Activated CD4-positive, alpha-beta T cell treated with anti-CD3 and anti-CD28 coated beads for 36 hours (primary cell): ENCODE results near the gene FMN1. TPM values are rescaled to one million over a fixed set of nuclear protein-coding genes. Genes with fewer than 3 reads are reported as not detected.

Source experiments
- ATAC-seq: fragments of 200-7000 bp; cut with Tn5 transposase; one replicate; pipeline ENCODE4 v1.10.0; 2021; ENCODE audit warnings: mild to moderate bottlenecking, moderate library complexity
- CTCF ChIA-PET: fragments of 350-600 bp; sonication (Branson Sonifier 250); formaldehyde crosslinking; loops from one replicate; lab custom pipeline; 2021; ENCODE audit warnings: antibody characterized with exemption; lab: Charles Lee
- POLR2A ChIA-PET: fragments of 350-600 bp; sonication (Branson Sonifier 250); formaldehyde crosslinking; loops from one replicate; lab custom pipeline; 2021; ENCODE audit warnings: antibody characterized with exemption, inconsistent platforms; lab: Charles Lee
- DNase-seq: peaks from one replicate; pipeline ENCODE4 v3.0.0-alpha.2; 2020
- H3K27ac Mint-ChIP-seq: one replicate; pipeline ENCODE4 v1.8.0; 2021; ENCODE audit warnings: mixed read lengths
- H3K27me3 Mint-ChIP-seq: one replicate; pipeline ENCODE4 v1.8.0; 2021; ENCODE audit warnings: mixed read lengths
- H3K36me3 Mint-ChIP-seq: one replicate; pipeline ENCODE4 v1.8.0; 2021; ENCODE audit warnings: low read depth, mixed read lengths
- H3K4me1 Mint-ChIP-seq: one replicate; pipeline ENCODE4 v1.8.0; 2021; ENCODE audit warnings: mixed read lengths
- H3K4me3 Mint-ChIP-seq: one replicate; pipeline ENCODE4 v1.8.0; 2021; ENCODE audit warnings: mild to moderate bottlenecking, moderate library complexity, mixed read lengths
- H3K9me3 Mint-ChIP-seq: one replicate; pipeline ENCODE4 v1.8.0; 2021; ENCODE audit warnings: low read depth, mixed read lengths
- intact Hi-C, 2 experiments: fragments of 100-400 bp; cut with DNase I in 1 of 2; cut with micrococcal nuclease in 1 of 2; formaldehyde crosslinking; loops; one replicate each; pipeline versions ENCODE4 v1.14.2 to v1.15.1; 2022 to 2024; cut with DNase I, micrococcal nuclease
- total RNA-seq, 2 experiments: library from RNA; stranded (reverse); gene quantifications; one replicate each; pipeline ENCODE4 v1.2.3, GENCODE V29; 2021

Gene FMN1
- total RNA-seq, 2 experiments from 2014 or later, result 0.09 to 0.21 TPM

DNA sequence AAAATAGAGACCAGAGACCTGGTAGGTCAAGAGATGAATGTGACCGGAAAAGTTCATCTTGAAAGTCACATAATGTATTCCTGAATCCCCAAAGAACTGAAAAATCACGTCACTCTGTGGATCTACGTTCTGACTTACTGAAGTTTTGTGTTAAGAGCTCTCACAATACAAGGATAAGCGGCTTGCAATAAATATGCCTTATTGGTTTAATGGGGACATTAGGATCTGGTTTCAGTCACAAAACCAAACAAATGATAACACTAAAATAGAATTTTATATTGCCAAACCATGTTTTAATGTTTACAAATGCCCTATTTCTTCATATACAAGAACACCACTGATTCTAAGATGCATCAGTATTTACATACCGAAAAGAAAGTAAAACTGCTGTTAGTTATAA is 164.2 kb downstream of the FMN1 start:
- no peak overlapping the region for H3K4me3 Mint-ChIP-seq
- DNase-seq (no peak), ATAC-seq (no peak)
- ChIA-PET CTCF (no interaction called here), POLR2A (no interaction called here)
- H3K4me1 Mint-ChIP-seq, result peaks cover 9% of the 10 kb centered on the region
- H3K36me3 Mint-ChIP-seq, result no peaks in the 10 kb centered on the region
- H3K27ac Mint-ChIP-seq, result no peak overlapping the region
- no peaks in the 10 kb centered on the region for H3K9me3 Mint-ChIP-seq
- H3K27me3 Mint-ChIP-seq, result no peaks in the 10 kb centered on the region
- intact Hi-C loops, result no loop called here

DNA sequence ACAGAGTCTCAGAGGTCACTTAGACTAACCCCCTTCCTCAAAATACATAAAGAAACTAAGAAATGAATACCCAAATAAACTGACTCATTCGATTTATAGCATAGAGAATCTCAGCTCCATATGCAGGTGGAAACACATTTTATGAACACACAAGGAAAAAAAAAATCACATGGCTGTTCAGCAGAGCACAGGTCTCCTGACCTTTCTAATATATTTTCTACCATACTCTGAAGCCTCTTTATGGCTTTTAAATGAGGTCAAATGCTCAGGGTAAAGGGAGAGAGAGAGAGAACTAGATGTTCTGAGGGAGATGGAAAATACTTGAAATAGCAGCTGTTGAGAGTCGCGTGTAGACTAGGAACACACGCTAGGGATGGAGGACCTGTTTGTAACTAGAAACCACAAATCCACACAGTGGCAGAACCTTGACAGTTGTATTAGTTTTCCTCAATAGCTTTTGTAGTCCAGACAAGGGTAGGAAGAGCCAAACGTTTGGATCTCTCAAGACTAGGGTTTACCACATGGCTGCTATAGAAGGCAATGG is 165.3 kb downstream of the FMN1 start:
- Mint-ChIP-seq H3K27ac (no peak overlapping the region), H3K27me3 (no peaks in the 10 kb centered on the region), H3K4me1 (peaks cover 9% of the 10 kb centered on the region), H3K9me3 (no peaks in the 10 kb centered on the region), H3K4me3 (no peak overlapping the region), H3K36me3 (no peaks in the 10 kb centered on the region)
- ChIA-PET POLR2A (interaction anchor here (0.7 kb wide), 1 partner anchor 10 kb away, joined by 3 read pairs; no protein-coding TSS in a partner anchor), CTCF (interaction anchor here (1.1 to 1.8 kb wide), 2 partner anchors 7 to 32 kb away, joined by 4 read pairs; no protein-coding TSS in a partner anchor)
- DNase-seq (no peak), ATAC-seq (no peak)
- intact Hi-C loops, result loop anchor here in 1 of 2 experiments (5.0 kb wide), 2 partner anchors 52 to 123 kb away; no protein-coding TSS in a partner anchor

DNA sequence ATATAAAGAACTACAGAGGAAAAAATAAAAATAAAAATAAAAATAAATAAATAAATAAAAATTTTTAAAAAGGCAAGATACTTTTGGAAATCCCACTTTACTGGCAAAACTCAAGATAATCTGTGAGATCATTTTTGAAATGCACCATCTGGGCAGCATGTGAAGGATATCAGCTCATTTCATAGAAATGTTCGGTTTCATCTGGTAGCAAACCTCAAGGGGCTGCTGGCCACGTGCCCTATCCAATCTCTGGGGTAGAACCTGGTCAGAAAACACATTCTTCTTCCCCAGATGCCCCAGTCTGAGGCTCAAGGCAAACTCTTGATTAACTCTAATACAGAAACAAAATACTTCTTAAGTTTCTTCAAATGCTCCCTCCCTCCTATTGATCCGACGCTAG is 166.0 kb downstream of the FMN1 start:
- DNase-seq (no peak), ATAC-seq (no peak)
- ChIA-PET CTCF (interaction anchor here (1.2 to 1.8 kb wide), 2 partner anchors 8 to 63 kb away, joined by 3 to 4 read pairs; no protein-coding TSS in a partner anchor), POLR2A (no interaction called here)
- Mint-ChIP-seq H3K4me3 (no peak overlapping the region), H3K27ac (no peak overlapping the region), H3K36me3 (no peaks in the 10 kb centered on the region), H3K4me1 (peaks cover 9% of the 10 kb centered on the region), H3K27me3 (no peaks in the 10 kb centered on the region), H3K9me3 (no peaks in the 10 kb centered on the region)
- intact Hi-C loops, result loop anchor here in 1 of 2 experiments (5.0 kb wide), 2 partner anchors 51 to 124 kb away; no protein-coding TSS in a partner anchor

DNA sequence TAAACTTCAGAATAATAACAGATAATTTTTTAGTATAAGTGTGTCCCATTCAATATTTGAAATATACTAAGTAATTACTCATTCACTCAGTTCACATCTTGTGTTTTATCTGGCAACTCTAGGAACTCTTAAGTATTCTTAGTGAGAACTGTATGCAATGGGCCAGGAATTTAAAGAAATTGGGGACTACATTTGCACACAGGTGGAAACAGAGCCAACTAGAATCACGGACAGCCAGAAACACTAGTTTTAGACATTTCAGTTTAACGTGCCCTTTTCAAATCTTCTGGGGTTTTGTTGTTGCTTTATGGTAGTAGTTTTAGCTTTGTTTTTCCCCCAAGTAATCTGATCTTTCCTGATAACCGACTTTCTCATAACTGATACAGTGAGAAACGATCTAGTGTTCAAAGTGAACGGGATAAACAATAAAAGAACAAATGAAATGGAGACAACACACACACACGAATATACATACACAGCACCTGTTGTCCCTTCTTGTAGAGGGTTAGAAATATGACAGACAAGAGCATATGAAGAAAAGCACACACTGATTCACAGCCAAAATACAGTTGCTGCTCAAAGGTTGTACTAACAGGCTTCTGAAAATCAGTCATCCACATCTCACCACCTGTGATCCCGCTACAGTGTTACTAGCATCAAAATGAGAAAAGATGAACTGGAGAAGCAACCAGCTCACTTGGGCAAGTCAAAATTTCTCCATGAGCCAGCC is 167.0 kb downstream of the FMN1 start:
- no peak overlapping the region for H3K4me3 Mint-ChIP-seq
- ATAC-seq, result no peak
- no peak overlapping the region for H3K27ac Mint-ChIP-seq
- H3K9me3 Mint-ChIP-seq, result no peaks in the 10 kb centered on the region
- DNase-seq, result no peak
- intact Hi-C loops, result loop anchor here in 1 of 2 experiments (5.0 kb wide), 2 partner anchors 50 to 125 kb away; no protein-coding TSS in a partner anchor
- POLR2A ChIA-PET, result no interaction called here
- no peaks in the 10 kb centered on the region for H3K27me3 Mint-ChIP-seq
- H3K36me3 Mint-ChIP-seq, result no peaks in the 10 kb centered on the region
- CTCF ChIA-PET, result interaction anchor here (0.7 to 1.8 kb wide), 6 partner anchors 9 to 262 kb away, joined by 3 to 4 read pairs (median 3); no protein-coding TSS in a partner anchor
- H3K4me1 Mint-ChIP-seq, result peaks cover 9% of the 10 kb centered on the region

DNA sequence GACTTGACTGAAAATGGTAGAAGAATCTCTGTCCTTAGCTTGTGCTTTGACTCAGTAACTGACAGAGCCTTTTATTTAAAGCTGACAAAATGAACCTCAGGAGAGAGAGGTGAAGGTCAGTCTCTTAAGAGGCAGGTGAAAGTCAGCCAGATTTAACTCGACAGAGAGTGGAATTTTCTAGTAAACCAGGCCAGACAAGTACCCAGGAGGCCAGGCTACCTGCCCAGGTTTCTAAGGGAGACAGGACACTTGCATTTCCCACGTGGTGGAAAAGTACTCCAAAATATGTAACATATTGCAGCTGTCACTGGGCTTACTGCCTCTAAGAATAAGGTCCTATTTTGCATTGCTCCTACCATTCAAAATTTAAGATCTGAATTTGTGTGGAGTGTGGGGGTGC is 167.9 kb downstream of the FMN1 start:
- ATAC-seq (no peak), DNase-seq (no peak)
- ChIA-PET POLR2A (no interaction called here), CTCF (interaction anchor here (0.8 to 1.5 kb wide), 3 partner anchors 8 to 263 kb away, joined by 3 to 4 read pairs (median 3); no protein-coding TSS in a partner anchor)
- Mint-ChIP-seq H3K36me3 (no peaks in the 10 kb centered on the region), H3K4me1 (peaks cover 9% of the 10 kb centered on the region), H3K27ac (no peak overlapping the region), H3K9me3 (no peaks in the 10 kb centered on the region), H3K4me3 (no peak overlapping the region), H3K27me3 (no peaks in the 10 kb centered on the region)
- intact Hi-C loops, result loop anchor here in 1 of 2 experiments (5.0 kb wide), 2 partner anchors 49 to 126 kb away; no protein-coding TSS in a partner anchor

DNA sequence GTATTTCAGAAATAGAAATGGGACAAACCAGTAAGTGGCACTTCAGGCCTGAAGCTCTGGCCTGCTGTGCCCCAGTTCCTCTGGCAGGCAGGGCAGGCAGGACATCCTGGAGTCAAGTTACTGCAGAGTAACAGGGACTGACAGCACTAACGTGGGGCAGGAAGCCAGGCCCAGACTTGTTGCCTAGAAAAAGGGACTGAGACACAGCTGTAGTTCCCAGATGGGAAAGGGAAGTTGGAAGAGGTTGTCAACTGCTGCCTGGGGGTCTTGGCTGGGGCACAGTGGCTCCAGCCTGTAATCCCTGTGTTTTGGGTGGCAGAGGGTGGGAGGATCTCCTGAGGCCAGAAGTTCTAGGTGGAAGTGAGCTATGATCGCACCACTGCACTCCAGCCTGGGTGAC is 171.9 kb downstream of the FMN1 start:
- Mint-ChIP-seq H3K27ac (no peak overlapping the region), H3K9me3 (no peaks in the 10 kb centered on the region), H3K27me3 (no peaks in the 10 kb centered on the region), H3K4me3 (no peak overlapping the region), H3K4me1 (peaks cover 3% of the 10 kb centered on the region), H3K36me3 (no peaks in the 10 kb centered on the region)
- intact Hi-C loops, result loop anchor here (1.0 to 5.0 kb wide), 3 partner anchors 65 to 110 kb away; no protein-coding TSS in a partner anchor
- no peak for ATAC-seq
- CTCF ChIA-PET, result interaction anchor here (0.6 to 1.4 kb wide), 6 partner anchors 9 to 115 kb away, joined by 3 to 5 read pairs (median 4); no protein-coding TSS in a partner anchor
- POLR2A ChIA-PET, result no interaction called here
- DNase-seq, result no peak

DNA sequence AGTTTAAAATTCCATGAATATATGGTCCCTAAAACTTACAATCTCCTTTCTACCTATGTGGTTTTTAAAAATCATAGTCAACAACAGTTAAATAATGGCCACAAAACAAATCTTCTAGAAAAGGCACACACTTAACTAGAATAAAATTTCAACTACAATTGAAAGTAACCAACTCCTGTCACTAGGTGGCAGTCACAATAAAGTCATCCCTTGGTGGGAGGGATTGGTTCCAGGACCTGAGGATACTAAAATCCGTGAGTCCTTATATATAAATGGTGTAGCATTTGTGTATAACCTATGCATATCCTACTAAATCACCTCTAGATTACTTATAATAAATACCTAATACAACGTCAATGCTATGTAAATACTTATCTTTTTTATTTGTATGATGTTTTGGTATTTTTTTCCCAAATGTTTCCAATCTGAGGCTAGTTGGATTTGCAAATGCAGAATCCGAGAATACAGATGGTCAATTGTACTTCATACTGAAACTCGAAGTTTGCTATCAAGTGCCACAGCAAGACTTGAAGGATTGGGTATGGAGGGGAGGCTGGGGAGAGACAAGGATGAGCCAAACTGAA is 172.6 kb downstream of the FMN1 start:
- ATAC-seq, result no peak
- Mint-ChIP-seq H3K27ac (no peak overlapping the region), H3K4me3 (no peak overlapping the region), H3K27me3 (no peaks in the 10 kb centered on the region), H3K4me1 (no peaks in the 10 kb centered on the region), H3K9me3 (no peaks in the 10 kb centered on the region), H3K36me3 (no peaks in the 10 kb centered on the region)
- CTCF ChIA-PET, result interaction anchor here (1.0 to 1.4 kb wide), 5 partner anchors 8 to 115 kb away, joined by 3 to 6 read pairs (median 4); no protein-coding TSS in a partner anchor
- intact Hi-C loops, result loop anchor here (1.0 to 5.0 kb wide), 3 partner anchors 65 to 110 kb away; no protein-coding TSS in a partner anchor
- no peak for DNase-seq
- POLR2A ChIA-PET, result no interaction called here

DNA sequence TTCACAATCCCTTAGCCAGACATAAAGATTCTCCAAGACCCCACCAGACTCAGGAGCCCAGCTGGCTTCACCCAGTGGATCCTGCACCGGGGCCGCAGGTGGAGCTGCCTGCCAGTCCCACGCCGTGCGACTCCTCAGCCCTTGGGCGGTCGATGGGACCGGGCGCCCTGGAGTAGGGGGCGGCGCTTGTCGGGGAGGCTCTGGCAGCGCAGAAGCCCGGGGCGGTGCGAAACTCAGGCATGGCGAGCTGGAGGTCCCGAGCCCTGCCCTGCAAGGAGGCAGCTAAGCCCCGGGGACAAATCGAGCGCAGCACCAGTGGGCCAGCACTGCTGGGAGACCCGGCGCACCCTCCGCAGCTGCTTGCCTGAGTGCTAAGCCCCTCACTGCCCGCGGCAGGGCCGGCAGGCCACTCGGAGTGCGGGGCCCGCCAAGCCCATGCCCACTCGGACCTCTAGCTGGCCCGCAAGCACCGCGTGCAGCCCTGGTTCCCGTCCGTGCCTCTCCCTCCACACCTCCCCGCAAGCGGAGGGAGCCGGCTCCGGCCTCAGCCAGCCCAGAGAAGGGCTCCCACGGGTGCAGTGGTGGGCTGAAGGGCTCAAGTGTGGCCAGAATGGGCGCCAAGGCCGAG is 175.0 kb downstream of the FMN1 start:
- DNase-seq (no peak), ATAC-seq (no peak)
- Mint-ChIP-seq H3K4me3 (no peak overlapping the region), H3K36me3 (no peaks in the 10 kb centered on the region), H3K27me3 (peaks cover 2% of the 10 kb centered on the region), H3K27ac (no peak overlapping the region), H3K4me1 (peaks cover 12% of the 10 kb centered on the region), H3K9me3 (no peaks in the 10 kb centered on the region)
- POLR2A ChIA-PET, result interaction anchor here (0.6 kb wide), 1 partner anchor 10 kb away, joined by 3 read pairs; no protein-coding TSS in a partner anchor
- CTCF ChIA-PET, result interaction anchor here (0.6 to 1.6 kb wide), 3 partner anchors 8 to 222 kb away, joined by 3 to 4 read pairs (median 4); no protein-coding TSS in a partner anchor
- intact Hi-C loops, result no loop called here

DNA sequence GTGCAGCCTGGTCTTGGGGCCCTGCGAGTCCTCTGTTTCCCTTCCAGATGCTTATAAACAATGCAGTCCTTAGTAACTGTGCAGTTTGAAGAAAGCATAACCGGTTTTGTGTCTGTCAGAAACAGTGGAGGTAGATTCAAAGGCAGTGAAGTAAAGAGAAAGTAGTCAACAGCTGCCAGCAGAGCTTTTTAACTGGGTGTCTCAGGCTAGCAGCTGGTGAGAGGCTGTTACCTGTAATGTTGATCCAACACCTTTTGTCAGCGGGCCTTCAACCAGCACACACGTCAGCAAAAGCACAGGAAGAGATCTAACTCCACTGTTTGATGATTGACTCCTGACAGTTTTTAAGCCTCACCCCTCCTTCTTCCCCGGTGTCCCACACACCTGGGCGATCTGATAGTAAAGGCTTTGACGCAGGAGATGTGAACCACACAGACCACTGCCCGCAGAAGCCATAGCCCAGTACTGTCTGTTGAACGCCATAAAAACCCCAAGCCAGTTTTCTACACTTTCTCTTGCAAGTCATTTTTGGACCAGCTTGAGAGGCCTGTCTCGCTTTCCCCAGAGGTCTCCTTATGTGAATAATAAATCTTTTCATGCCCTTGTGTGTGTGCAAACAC is 178.0 kb downstream of the FMN1 start:
- POLR2A ChIA-PET, result no interaction called here
- intact Hi-C loops, result no loop called here
- Mint-ChIP-seq H3K4me3 (no peak overlapping the region), H3K4me1 (peaks cover 16% of the 10 kb centered on the region), H3K27me3 (peaks cover 2% of the 10 kb centered on the region), H3K9me3 (no peaks in the 10 kb centered on the region), H3K36me3 (no peaks in the 10 kb centered on the region), H3K27ac (no peak overlapping the region)
- DNase-seq (peak; percentile 26), ATAC-seq (peak; percentile 55)
- CTCF ChIA-PET, result interaction anchor here (0.6 to 0.7 kb wide), 2 partner anchors 21 to 69 kb away, joined by 3 read pairs; no protein-coding TSS in a partner anchor

DNA sequence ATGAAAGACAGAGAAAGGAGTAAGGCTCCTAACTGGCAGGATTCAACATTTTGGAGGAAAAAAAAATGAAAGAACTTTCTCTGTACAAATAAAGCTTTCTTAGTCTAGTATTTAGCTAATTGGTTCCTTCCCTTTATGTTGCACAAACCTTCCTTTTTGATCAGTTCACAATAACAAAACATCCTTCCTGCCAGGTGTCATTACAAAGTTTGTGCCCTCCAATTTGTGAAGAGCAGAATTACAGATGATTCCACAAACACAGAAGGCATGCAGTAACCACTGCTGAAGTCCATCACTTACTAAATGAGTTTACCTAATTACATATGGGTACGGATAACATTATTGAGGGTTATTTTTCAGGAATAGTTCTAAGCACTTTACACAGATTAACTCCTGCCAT is 179.9 kb downstream of the FMN1 start:
- DNase-seq (no peak), ATAC-seq (no peak)
- Mint-ChIP-seq H3K4me1 (peaks cover 16% of the 10 kb centered on the region), H3K27me3 (peaks cover 2% of the 10 kb centered on the region), H3K36me3 (no peaks in the 10 kb centered on the region), H3K9me3 (no peaks in the 10 kb centered on the region), H3K4me3 (no peak overlapping the region), H3K27ac (no peak overlapping the region)
- ChIA-PET POLR2A (no interaction called here), CTCF (no interaction called here)
- intact Hi-C loops, result no loop called here
